Middle frontal gyrus (tissue), 1 donor: Measurements from ENCODE around the gene THAP6.
"Not testable (repeated sequence)": the region's sequence is repeated elsewhere in the genome, so short reads cannot be mapped to it uniquely, and the experiment has no call there.

Experiments used
- DNase-seq: peaks from one replicate; pipeline ENCODE4 v3.0.0-alpha.2; 2015; ENCODE audit warnings: low spot score; ENCODE audit errors: extremely low spot score

The THAP6 gene

GRCh38 chr4:75525086-75525485 lies 10.8 kb downstream of the THAP6 start:
- no peak for DNase-seq

- no peak for DNase-seq
These were observed 11.6 kb downstream of the THAP6 start for GRCh38 chr4:75525910-75526309.

DNA sequence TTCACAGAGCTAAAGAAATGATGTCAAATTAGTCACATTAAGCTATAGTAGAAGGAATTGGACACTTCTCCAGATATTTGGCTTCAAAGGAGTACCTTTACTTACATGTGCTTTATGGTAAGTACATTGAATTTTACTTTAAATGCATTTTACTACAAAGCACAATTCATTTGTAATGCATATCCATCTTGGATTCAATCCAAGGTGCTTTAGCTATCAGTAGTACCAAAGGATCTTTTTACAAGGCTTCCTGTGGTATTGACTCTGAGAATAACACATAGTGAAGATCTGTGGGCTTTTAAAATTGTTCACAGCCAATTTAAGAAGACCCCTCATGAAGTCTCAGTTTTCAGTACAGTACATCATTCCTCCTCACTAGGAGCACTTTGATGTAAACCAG lies 13.2 kb downstream of the THAP6 start:
- DNase-seq, result no peak

- no peak for DNase-seq
These were observed 16.5 kb downstream of the THAP6 start for GRCh38 chr4:75530556-75531322.

DNA sequence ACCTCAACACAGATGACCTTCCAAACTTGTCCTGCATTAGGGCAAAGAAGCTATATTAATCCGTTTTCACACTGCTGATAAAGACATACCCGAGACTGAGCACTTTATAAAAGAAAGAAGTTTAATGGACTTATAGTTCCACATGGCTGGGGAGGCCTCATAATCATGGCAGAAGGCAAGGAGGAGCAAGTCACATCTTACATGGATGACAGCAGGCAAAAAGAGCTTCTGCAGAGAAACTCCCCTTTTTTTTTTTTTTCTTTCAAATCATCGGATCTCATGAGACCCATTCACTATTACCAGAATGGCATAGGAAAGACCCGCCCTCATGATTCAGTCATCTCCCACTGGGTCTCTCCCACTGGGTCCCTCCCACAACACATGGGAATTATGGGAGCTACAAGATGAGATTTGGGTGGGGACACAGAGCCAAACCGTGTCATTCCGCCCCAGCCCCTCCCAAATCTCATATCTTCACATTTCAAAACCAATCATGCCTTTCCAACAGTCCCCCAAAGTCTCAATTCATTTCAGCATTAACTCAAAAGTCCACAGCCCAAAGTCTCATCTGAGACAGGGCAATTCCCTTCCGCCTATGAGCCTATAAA lies 17.4 kb downstream of the THAP6 start:
- not testable (repeated sequence) for DNase-seq

GRCh38 chr4:75533339-75533887 lies 19.1 kb downstream of the THAP6 start:
- not testable (repeated sequence) for DNase-seq

DNA sequence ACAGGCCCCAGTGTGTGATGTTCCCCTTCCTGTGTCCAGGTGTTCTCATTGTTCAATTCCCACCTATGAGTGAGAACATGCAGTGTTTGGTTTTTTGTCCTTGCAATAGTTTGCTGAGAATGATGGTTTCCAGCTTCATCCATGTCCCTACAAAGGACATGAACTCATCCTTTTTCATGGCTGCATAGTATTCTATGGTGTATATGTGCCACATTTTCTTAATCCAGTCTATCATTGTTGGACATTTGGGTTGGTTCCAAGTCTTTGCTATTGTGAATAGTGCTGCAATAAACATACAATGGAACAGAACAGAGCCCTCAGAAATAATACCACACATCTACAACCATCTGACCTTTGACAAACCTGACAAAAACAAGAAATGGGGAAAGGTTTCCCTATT lies 19.7 kb downstream of the THAP6 start:
- not testable (repeated sequence) for DNase-seq

DNA sequence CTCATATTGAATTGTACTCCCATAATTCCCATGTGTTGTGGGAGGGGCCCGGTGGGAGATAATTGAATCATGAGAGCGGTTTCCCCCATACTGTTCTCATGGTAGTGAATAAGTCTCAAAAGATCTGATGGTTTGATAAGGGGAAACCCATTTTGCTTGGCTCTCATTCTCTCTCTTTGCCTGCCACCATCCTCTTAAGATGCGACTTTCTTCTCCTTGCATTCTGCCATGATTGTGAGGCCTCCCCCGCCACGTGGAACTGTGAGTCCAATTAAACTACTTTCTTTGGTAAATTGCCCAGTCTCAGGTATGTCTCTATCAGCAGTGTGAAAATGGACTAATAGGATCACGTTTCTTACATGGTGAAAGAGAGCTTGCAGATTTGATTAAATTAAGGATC lies 23.0 kb downstream of the THAP6 start:
- not testable (repeated sequence) for DNase-seq

- DNase-seq, result no peak
These were observed 28.6 kb downstream of the THAP6 start for GRCh38 chr4:75542824-75543223.

- DNase-seq, result not testable (repeated sequence)
These were observed 29.9 kb downstream of the THAP6 start for GRCh38 chr4:75544220-75544619.

GRCh38 chr4:75544870-75545269 lies 30.6 kb downstream of the THAP6 start:
- no peak for DNase-seq

- DNase-seq, result no peak
These were observed 31.3 kb downstream of the THAP6 start for GRCh38 chr4:75545526-75545925.

- no peak for DNase-seq
These were observed 33.5 kb downstream of the THAP6 start for GRCh38 chr4:75547647-75548387.

- DNase-seq, result no peak
These were observed 34.7 kb downstream of the THAP6 start for GRCh38 chr4:75549019-75549418.

DNA sequence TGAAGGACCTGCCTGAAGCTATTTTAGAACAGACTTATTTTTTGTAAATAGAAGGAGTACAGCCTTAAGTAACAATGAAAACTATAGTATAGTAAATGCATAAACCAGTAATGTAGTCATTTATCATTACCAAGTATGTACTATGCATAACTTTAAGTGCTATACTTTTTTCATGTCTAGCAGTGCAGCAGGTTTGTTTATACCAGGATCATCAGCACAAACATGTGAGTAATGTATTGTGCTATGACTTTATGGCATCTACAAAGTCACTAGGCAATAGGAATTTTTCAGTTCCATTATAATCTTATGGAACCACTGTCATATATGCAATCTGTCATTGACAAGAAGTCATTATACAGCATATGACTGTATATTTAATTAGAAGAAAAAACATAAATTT lies 38.2 kb downstream of the THAP6 start:
- DNase-seq, result no peak

DNA sequence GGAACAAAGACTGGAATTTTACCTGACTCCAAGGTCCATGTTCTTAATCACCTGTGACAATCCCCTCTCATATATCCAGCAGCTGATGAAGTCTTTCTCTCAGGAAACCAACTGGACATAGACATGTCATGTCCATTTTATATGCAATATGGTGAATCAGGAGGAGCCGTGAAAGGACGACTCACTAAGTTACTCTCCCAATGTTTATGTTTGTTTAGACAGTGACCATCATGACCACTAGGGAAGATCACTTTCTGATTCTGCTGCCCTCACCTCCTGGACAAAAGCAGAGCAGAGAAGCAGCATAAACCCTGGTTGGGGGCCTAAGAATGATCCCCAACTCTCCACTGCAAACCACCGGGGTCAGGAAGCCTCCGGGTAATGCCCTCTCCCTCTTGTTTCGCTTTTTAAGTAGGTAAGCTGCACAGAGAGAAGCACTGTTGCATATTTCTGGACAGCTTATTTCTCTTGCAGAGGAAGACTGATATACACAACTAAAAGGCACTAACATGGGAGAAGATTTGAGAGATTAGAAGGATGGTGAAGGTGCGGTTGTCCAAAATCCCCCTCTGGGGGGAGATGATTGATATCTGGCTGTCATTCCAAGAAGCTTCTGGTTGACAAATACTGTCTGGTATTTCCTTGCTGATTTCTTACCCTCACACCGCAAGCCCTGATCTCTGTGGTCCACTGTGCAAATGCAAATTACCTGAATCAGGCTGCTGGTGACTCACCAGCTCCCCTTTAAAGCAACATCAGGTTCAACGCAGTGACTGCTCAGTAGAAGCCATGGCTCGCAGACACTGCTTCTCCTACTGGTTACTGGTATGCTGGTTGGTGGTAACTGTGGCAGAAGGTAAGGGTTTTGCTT lies 41.3 kb downstream of the THAP6 start, which contains the start of gene ODAPH:
Gene ODAPH, plus strand, starts transcription at position 773 of the 871 bp plus-strand sequence. Its CDS starts 17 bp downstream, at position 790.
- DNase-seq, result no peak

DNA sequence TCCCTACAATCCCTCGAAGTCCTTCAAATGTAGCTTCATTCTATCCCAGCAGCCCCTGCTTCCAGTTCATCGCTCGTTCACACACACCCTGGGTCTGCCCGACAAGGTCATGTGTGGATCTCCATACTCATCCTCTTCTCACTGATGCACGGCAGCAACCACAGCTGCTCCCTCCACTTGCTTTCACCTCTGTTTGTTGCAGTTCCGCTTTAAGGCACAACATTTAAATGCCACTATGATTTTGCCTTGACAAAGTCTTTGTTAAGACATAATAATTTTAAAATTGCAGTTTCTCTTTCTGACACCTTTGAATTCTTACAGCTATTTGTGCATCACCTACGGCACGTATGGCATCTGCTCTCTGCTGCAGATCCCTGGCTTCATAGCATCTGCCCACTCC lies 43.4 kb downstream of the THAP6 start:
- DNase-seq, result no peak

DNA sequence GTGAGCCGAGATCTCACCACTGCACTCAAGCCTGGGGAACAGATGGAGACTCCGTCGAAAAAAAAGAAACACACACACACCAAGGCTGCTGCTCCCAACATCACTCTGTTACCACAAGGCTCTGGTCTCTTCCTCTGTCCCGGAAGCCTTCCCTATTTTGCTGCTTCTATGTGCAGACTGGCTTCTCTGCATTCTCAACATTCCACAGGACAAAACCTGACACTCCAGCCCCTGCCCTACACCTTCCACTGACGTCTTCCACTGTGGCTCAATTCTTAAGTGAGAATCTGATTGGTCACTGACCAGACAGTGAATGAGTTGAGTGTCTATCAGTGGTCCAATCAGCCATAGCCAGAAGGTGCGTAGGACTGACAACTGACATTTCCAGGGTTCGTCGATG lies 47.5 kb downstream of the THAP6 start:
- no peak for DNase-seq

- DNase-seq, result no peak
These were observed 49.8 kb downstream of the THAP6 start for GRCh38 chr4:75564023-75564422.

DNA sequence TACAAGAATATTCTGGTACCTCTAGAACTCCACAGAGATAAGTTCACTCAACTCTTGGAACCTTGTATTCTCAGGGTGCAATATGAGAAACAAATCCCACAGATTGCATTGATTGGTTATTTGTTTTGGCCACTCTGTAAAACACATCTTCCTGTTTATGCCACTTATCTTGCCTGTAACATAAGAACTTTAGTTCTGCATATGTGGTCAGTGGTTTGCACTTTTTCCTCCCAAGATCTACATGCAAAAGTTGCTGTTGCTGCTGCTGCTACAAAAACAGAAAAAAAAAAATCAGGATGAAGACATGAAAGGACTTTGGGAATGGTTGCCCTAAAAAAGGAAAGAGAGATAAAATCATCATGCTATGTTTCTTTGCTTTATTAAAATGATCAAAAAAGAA lies 51.2 kb downstream of the THAP6 start:
- DNase-seq, result no peak

DNA sequence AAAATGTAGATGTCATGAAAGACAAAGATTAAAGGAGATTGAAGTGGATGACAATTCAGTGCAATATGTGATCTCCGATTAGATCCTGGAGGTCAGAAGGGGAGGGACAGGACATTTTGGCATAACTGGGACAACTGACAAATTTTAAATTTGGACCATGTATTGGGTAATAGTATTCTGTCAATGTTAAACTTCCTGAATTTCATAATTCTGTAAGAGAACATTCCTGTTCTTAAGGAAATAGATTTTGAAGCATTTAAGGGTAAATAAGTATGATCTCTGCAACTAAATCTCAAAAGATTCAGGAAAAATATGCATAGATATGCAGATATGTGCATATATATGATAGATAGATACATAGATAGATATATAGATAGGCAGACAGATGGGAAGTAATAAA lies 52.6 kb downstream of the THAP6 start:
- no peak for DNase-seq
